K562 (cell line): ENCODE measurements around the gene JPT2. TPM values are rescaled to one million over a fixed set of nuclear protein-coding genes. Genes with fewer than 3 reads are reported as not detected.

Experiments
- CCAR2 ChIP-seq: fragments of 200-400 bp; formaldehyde crosslinking; IDR thresholded peaks from 2 replicates; pipeline ENCODE4 v1.6.1; 2017; ENCODE audit warnings: mild to moderate bottlenecking, low read depth, low read length
- CCNT2 ChIP-seq: IDR thresholded peaks from 2 replicates; pipeline ENCODE4 v1.6.1; 2011; ENCODE audit warnings: borderline replicate concordance, low read depth, mild to moderate bottlenecking, moderate library complexity, mixed read lengths, low read length; ENCODE audit not compliant: insufficient read length; ENCODE audit errors: extremely low read depth
- CHCHD3 ChIP-seq: fragments of 250-450 bp; sonication (Bioruptor Pico); IDR thresholded peaks from 2 replicates; pipeline ENCODE4 v2.1.2; 2022; ENCODE audit warnings: mild to moderate bottlenecking
- DACH1 ChIP-seq: fragments of 450-650 bp; IDR thresholded peaks from 2 replicates; pipeline ENCODE4 v1.6.1; 2018; ENCODE audit not compliant: partially characterized antibody
- EWSR1 ChIP-seq: fragments of 450-650 bp; IDR thresholded peaks from 2 replicates; pipeline ENCODE4 v1.6.1; 2018; ENCODE audit warnings: borderline replicate concordance, mild to moderate bottlenecking, low read depth, moderate library complexity; ENCODE audit not compliant: partially characterized antibody
- GABPB2 ChIP-seq: fragments of 250-450 bp; sonication (Bioruptor Pico); conservative IDR thresholded peaks from 2 replicates; pipeline ENCODE4 v1.5.1; 2021; ENCODE audit warnings: mild to moderate bottlenecking
- GATA2 ChIP-seq: sonication (generic); formaldehyde crosslinking; IDR thresholded peaks from 2 replicates; pipeline ENCODE4 v1.4.0; 2020; ENCODE audit warnings: mild to moderate bottlenecking, missing genetic modification reagents
- HNRNPL ChIP-seq: fragments of 200-400 bp; formaldehyde crosslinking; IDR thresholded peaks from 2 replicates; pipeline ENCODE4 v1.6.1; 2017; ENCODE audit warnings: low read depth, mild to moderate bottlenecking, low read length
- HOXB6 ChIP-seq: fragments of 250-450 bp; sonication (Bioruptor Pico); IDR thresholded peaks from 2 replicates; pipeline ENCODE4 v1.5.1; 2022; ENCODE audit warnings: mild to moderate bottlenecking, borderline replicate concordance
- JUND ChIP-seq, 2 experiments: IDR thresholded peaks; 2 replicates in 1 of 2; 3 replicates in 1 of 2; pipeline ENCODE4 v1.6.1; 2011; ENCODE audit warnings: borderline replicate concordance in 2 of 2, low read depth in 2 of 2, low read length in 2 of 2, improper control_type of control experiment in 1 of 2, missing biosample characterization in 1 of 2, missing genetic modification characterization in 1 of 2, missing genetic modification reagents in 1 of 2
- MAFF ChIP-seq: IDR thresholded peaks from 2 replicates; pipeline ENCODE4 v1.6.1; 2012; ENCODE audit warnings: low read length, improper control_type of control experiment
- MTA1 ChIP-seq: fragments of 450-650 bp; IDR thresholded peaks from 2 replicates; pipeline ENCODE4 v1.6.1; 2017; ENCODE audit warnings: borderline replicate concordance
- NR4A1 ChIP-seq, 2 experiments: fragments of 250-450 bp in 1 of 2; fragments of 450-650 bp in 1 of 2; sonication (Bioruptor Pico) in 1 of 2; IDR thresholded peaks; 2 replicates each; pipeline versions ENCODE4 v1.4.0 to v1.6.1; 2016 to 2020; ENCODE audit warnings: mild to moderate bottlenecking in 2 of 2, missing compliant biosample characterization in 1 of 2, missing genetic modification characterization in 1 of 2, moderate library complexity in 1 of 2
- PHTF2 ChIP-seq: fragments of 250-450 bp; sonication (Bioruptor Pico); IDR thresholded peaks from 2 replicates; pipeline ENCODE4 v1.5.0; 2021; ENCODE audit warnings: mild to moderate bottlenecking
- PPARD ChIP-seq: fragments of 250-450 bp; sonication (Bioruptor Pico); IDR thresholded peaks from 2 replicates; pipeline ENCODE4 v1.8.0; 2022; ENCODE audit warnings: inconsistent platforms, mild to moderate bottlenecking, moderate library complexity
- PURB ChIP-seq: sonication (generic); formaldehyde crosslinking; IDR thresholded peaks from 2 replicates; pipeline ENCODE4 v1.9.0; 2021; ENCODE audit warnings: low read depth, mild to moderate bottlenecking, missing genetic modification reagents
- RNF2 ChIP-seq: sonication (generic); IDR thresholded peaks from 2 replicates; pipeline ENCODE4 v1.6.1; 2016
- SLC30A9 ChIP-seq: fragments of 250-450 bp; sonication (Bioruptor Pico); IDR thresholded peaks from 2 replicates; pipeline ENCODE4 v1.8.0; 2022; ENCODE audit warnings: mild to moderate bottlenecking, moderate library complexity
- SP1 ChIP-seq: sonication (generic); formaldehyde crosslinking; IDR thresholded peaks from 2 replicates; pipeline ENCODE4 v1.8.1; 2022; ENCODE audit warnings: mild to moderate bottlenecking, missing genetic modification reagents
- YBX1 ChIP-seq: fragments of 450-650 bp; IDR thresholded peaks from 2 replicates; pipeline ENCODE4 v1.7.1; 2016; ENCODE audit warnings: mild to moderate bottlenecking
- ZNF3 ChIP-seq: fragments of 250-450 bp; sonication (Bioruptor Pico); IDR thresholded peaks from 2 replicates; pipeline ENCODE4 v1.5.0; 2021; ENCODE audit warnings: mild to moderate bottlenecking, moderate library complexity
- ZNF384 ChIP-seq: IDR thresholded peaks from 2 replicates; pipeline ENCODE4 v1.6.1; 2012; ENCODE audit warnings: low read depth, low read length, improper control_type of control experiment
- ZNF77 ChIP-seq: fragments of 250-450 bp; sonication (Bioruptor Pico); IDR thresholded peaks from 2 replicates; pipeline ENCODE4 v1.5.0; 2020
- polyA plus RNA-seq, 8 experiments: library from polyadenylated mRNA; depleted of rRNA in 4 of 8; stranded (reverse) in 5 of 8; unstranded in 3 of 8; fragments of >200 nt; fragmentation: Nextera tagmentation in 2 of 8; fragmentation: Illumina TruSeq in 1 of 8; extraction: Ambion mirVana in 2 of 8; extraction: Trizol in 1 of 8; gene quantifications; 2 replicates each; pipeline versions ENCODE4 v1.2.1 to v1.2.3, GENCODE V29; 2011 to 2014; ENCODE audit warnings: inconsistent platforms in 1 of 8, missing spikeins in 1 of 8
- total RNA-seq, 7 experiments: library from RNA; depleted of rRNA in 6 of 7; stranded (reverse); fragments of >200 nt in 6 of 7; fragmentation: Illumina TruSeq in 2 of 7; extraction: Trizol in 2 of 7; gene quantifications; 2 replicates each; pipeline versions ENCODE4 v1.2.1 to v1.2.3, GENCODE V29; 2011 to 2021; ENCODE audit warnings: low replicate concordance in 1 of 7
- TF ChIP-seq, protein P1 (sequence below): fragments of 250-450 bp; sonication (Bioruptor Pico); IDR thresholded peaks from 2 replicates; pipeline ENCODE4 v1.5.0; 2022; ENCODE audit warnings: mild to moderate bottlenecking
- TF ChIP-seq, protein P2 (sequence below), 2 experiments: fragments of 200-800 bp in 1 of 2; sonication (Bioruptor generic) in 1 of 2; sonication (generic) in 1 of 2; formaldehyde crosslinking in 1 of 2; IDR thresholded peaks in 1 of 2; conservative IDR thresholded peaks in 1 of 2; 2 replicates each; pipeline versions ENCODE4 v1.5.0 to v1.6.1; 2016 to 2020; ENCODE audit warnings: missing compliant biosample characterization in 1 of 2, missing genetic modification characterization in 1 of 2, missing genetic modification reagents in 1 of 2
- TF ChIP-seq, protein P3 (sequence below): fragments of 250-450 bp; sonication (Bioruptor Pico); IDR thresholded peaks from 2 replicates; pipeline ENCODE4 v1.8.0; 2021; ENCODE audit warnings: moderate library complexity, mild to moderate bottlenecking, inconsistent platforms

The JPT2 gene
- total and polyA plus RNA-seq, 9 of the 15 experiments (the other 6 are each of a cell fraction or from before 2014, with no cell fraction given) = 25.5 to 133 (median 106) TPM

DNA sequence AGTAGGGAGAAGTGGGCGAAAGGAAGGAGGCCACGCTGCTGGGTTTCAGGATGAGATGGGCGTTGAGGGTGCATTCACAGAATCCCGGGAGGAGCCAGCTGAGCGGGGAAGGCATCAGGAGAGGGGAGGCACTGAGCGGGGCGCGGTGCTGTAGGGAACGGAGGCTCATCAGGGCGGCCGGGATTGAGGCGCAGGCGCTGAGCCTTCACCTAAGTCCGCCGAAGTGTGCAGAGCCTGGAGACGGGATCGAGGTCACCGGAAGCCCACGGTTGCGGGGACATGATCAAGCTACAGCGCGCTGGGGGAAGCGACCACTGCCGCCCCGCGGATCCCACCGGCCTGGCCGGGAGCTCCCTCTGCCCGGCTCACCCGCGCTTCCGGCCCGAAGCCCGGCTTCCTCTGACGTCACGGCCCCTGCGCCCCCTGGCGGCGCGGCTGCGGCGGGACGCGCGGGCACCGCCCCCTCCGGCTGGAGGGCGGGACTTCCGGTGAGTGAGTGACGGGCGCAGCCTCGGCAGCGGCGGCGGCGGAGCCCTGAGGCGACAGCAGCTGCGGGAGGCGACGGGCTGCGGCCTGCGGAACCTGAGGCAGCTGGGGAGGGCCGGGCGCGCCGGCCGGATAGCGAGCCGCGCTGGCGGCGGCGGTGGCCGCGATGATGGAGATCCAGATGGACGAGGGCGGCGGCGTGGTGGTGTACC is 27.8 kb downstream of the JPT2 start, which contains the start of gene MAPK8IP3 (continued):
- peak; percentile 85 for TF ChIP-seq JUND (IDR thresholded peaks at IDR 0.05; ENCODE audit: borderline replicate concordance, low read depth, low read length)
- peak; percentile 62; the same call in 1 of the 3 replicates for TF ChIP-seq JUND (tag; IDR thresholded peaks at IDR 0.05; ENCODE audit: borderline replicate concordance, low read depth, low read length)
- no peak for TF ChIP-seq PURB (CRISPR knock-in tag)
- peak; percentile 70 for TF ChIP-seq ZNF384
- TF ChIP-seq HNRNPL = peak; percentile 36; the same call in 1 of the 2 replicates
- no peak for TF ChIP-seq HOXB6 (CRISPR knock-in tag)
- TF ChIP-seq CCNT2 = peak; percentile 98
- TF ChIP-seq GABPB2 = no peak
- no peak for TF ChIP-seq ZNF77 (CRISPR knock-in tag)
- TF ChIP-seq, protein P1, sequence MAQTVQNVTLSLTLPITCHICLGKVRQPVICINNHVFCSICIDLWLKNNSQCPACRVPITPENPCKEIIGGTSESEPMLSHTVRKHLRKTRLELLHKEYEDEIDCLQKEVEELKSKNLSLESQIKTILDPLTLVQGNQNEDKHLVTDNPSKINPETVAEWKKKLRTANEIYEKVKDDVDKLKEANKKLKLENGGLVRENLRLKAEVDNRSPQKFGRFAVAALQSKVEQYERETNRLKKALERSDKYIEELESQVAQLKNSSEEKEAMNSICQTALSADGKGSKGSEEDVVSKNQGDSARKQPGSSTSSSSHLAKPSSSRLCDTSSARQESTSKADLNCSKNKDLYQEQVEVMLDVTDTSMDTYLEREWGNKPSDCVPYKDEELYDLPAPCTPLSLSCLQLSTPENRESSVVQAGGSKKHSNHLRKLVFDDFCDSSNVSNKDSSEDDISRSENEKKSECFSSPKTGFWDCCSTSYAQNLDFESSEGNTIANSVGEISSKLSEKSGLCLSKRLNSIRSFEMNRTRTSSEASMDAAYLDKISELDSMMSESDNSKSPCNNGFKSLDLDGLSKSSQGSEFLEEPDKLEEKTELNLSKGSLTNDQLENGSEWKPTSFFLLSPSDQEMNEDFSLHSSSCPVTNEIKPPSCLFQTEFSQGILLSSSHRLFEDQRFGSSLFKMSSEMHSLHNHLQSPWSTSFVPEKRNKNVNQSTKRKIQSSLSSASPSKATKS (CRISPR knock-in tag) = no peak
- no peak for TF ChIP-seq YBX1
- no peak for TF ChIP-seq MTA1
- TF ChIP-seq PPARD (CRISPR knock-in tag) = no peak
- no peak for TF ChIP-seq ZNF3 (CRISPR knock-in tag)
- TF ChIP-seq NR4A1 (CRISPR knock-in tag; IDR thresholded peaks at IDR 0.05) = 0 out of 2 replicates have a peak, but pooled peaks have one; percentile 15
- no peak; the same call in 1 of the 2 replicates for TF ChIP-seq NR4A1 (tag; IDR thresholded peaks at IDR 0.05)
- no peak for TF ChIP-seq SLC30A9 (CRISPR knock-in tag)
- peak; percentile 84; the same call in 1 of the 2 replicates for TF ChIP-seq SP1 (CRISPR knock-in tag)
- TF ChIP-seq, protein P2, sequence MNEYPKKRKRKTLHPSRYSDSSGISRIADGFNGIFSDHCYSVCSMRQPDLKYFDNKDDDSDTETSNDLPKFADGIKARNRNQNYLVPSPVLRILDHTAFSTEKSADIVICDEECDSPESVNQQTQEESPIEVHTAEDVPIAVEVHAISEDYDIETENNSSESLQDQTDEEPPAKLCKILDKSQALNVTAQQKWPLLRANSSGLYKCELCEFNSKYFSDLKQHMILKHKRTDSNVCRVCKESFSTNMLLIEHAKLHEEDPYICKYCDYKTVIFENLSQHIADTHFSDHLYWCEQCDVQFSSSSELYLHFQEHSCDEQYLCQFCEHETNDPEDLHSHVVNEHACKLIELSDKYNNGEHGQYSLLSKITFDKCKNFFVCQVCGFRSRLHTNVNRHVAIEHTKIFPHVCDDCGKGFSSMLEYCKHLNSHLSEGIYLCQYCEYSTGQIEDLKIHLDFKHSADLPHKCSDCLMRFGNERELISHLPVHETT (CRISPR knock-in tag; conservative IDR thresholded peaks at IDR 0.05 in 1 of 2, IDR thresholded peaks at IDR 0.05 in 1 of 2) = peak in 1 of 2 experiments; percentile 88; a peak in 2 of 4 replicates
- no peak for TF ChIP-seq GATA2
- no peak for TF ChIP-seq CHCHD3 (CRISPR knock-in tag)
- TF ChIP-seq CCAR2 = no peak
- no peak for TF ChIP-seq DACH1
- TF ChIP-seq, protein P3, sequence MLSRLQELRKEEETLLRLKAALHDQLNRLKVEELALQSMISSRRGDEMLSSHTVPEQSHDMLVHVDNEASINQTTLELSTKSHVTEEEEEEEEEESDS (CRISPR knock-in tag) = no peak
- TF ChIP-seq MAFF = no peak
- TF ChIP-seq RNF2 = peak; percentile 33; the same call in 1 of the 2 replicates
- TF ChIP-seq PHTF2 (CRISPR knock-in tag) = no peak
- TF ChIP-seq EWSR1 = no peak
